Panc1 (cell line): ENCODE results near the gene LZTFL1. TPM values are rescaled to one million over a fixed set of nuclear protein-coding genes. Genes with fewer than 3 reads are reported as not detected.

Source experiments
- ATAC-seq: fragments of 200-7000 bp; cut with Tn5 transposase; 2 replicates; pipeline ENCODE4 v1.9.1; 2020; ENCODE audit warnings: mild to moderate bottlenecking, moderate library complexity
- BruUV-seq: library from RNA; stranded (reverse); fragments of 400-500 nt; replicated peaks from 2 replicates; lab custom pipeline; 2021; lab: Mats Ljungman, UMichigan
- CTCF ChIA-PET: fragments of 300-600 bp; sonication (Branson Sonifier 250); formaldehyde crosslinking; loops from one replicate; lab custom pipeline; 2022; ENCODE audit warnings: antibody characterized with exemption; lab: Charles Lee
- POLR2A ChIA-PET: fragments of 300-600 bp; sonication (Branson Sonifier 250); formaldehyde crosslinking; loops from one replicate; lab custom pipeline; 2022; ENCODE audit warnings: antibody characterized with exemption; lab: Charles Lee
- DNase-seq: peaks from one replicate; pipeline ENCODE4 v3.0.0-alpha.2; 2010; ENCODE audit warnings: low read depth, low spot score
- H3K27ac ChIP-seq: 2 replicates; pipeline ENCODE4 v1.5.1; 2011; ENCODE audit warnings: mild to moderate bottlenecking, low read length, inconsistent platforms
- H3K27me3 ChIP-seq: fragments of 200-500 bp; sonication (Bioruptor generic); 2 replicates; pipeline ENCODE4 v1.6.0; 2014; ENCODE audit warnings: low read length, inconsistent platforms; ENCODE audit not compliant: control insufficient read depth, insufficient read depth
- H3K36me3 ChIP-seq: fragments of 200-500 bp; sonication (Bioruptor generic); 2 replicates; pipeline ENCODE4 v1.5.1; 2014; ENCODE audit warnings: inconsistent platforms, mild to moderate bottlenecking, low read length, moderate library complexity; ENCODE audit not compliant: control insufficient read depth, insufficient read depth
- H3K4me1 ChIP-seq: 2 replicates; pipeline ENCODE4 v1.5.1; 2011; ENCODE audit warnings: inconsistent platforms, mild to moderate bottlenecking, low read length, moderate library complexity; ENCODE audit not compliant: control insufficient read depth, insufficient read depth
- H3K4me3 ChIP-seq, 2 experiments: 2 replicates each; pipeline ENCODE4 v1.5.1; 2011 to 2012; ENCODE audit warnings: low read depth in 2 of 2, low read length in 2 of 2, mild to moderate bottlenecking in 2 of 2, inconsistent platforms in 1 of 2, moderate library complexity in 1 of 2
- H3K9me3 ChIP-seq: fragments of 200-500 bp; sonication (Bioruptor generic); 2 replicates; pipeline ENCODE4 v1.5.1; 2014; ENCODE audit warnings: low read depth, mild to moderate bottlenecking, inconsistent platforms, low read length, moderate library complexity; ENCODE audit not compliant: control insufficient read depth, insufficient read depth
- CTCF ChIP-seq: fragments of 450-650 bp; IDR thresholded peaks from 2 replicates; pipeline ENCODE4 v1.5.1; 2017; ENCODE audit warnings: mild to moderate bottlenecking
- POLR2AphosphoS5 ChIP-seq: IDR thresholded peaks from 2 replicates; pipeline ENCODE4 v1.6.1; 2012; ENCODE audit warnings: mild to moderate bottlenecking, low read depth, low read length, moderate library complexity
- REST ChIP-seq, 2 experiments: IDR thresholded peaks; 2 replicates each; pipeline ENCODE4 v1.6.1; 2011 to 2012; ENCODE audit warnings: low read depth in 2 of 2, control low read depth in 1 of 2, low read length in 1 of 2, mild to moderate bottlenecking in 1 of 2, moderate library complexity in 1 of 2; ENCODE audit not compliant: insufficient read depth in 1 of 2
- SIN3A ChIP-seq: IDR thresholded peaks from 2 replicates; pipeline ENCODE4 v1.6.1; 2012; ENCODE audit warnings: low read depth, mild to moderate bottlenecking, low read length, moderate library complexity, borderline replicate concordance; ENCODE audit not compliant: insufficient read depth
- TCF7L2 ChIP-seq: IDR thresholded peaks from 2 replicates; pipeline ENCODE4 v1.6.1; 2011; ENCODE audit warnings: mild to moderate bottlenecking, low read depth, low read length, inconsistent platforms
- in situ Hi-C: cut with HindIII; loops from 2 replicates; pipeline ENCODE4 v1.10.0; 2016; ENCODE audit warnings: low sequenced_read_pairs, low pct_unique_long_range_greater_than_20kb
- intact Hi-C: fragments of 100-400 bp; cut with micrococcal nuclease; formaldehyde crosslinking; loops from one replicate; pipeline ENCODE4 v1.10.0; 2022; ENCODE audit not compliant: unreplicated experiment
- total RNA-seq: library from RNA; stranded (reverse); gene quantifications from one replicate; pipeline ENCODE4 v1.2.1, GENCODE V29; 2021; ENCODE audit not compliant: unreplicated experiment

Gene LZTFL1
- total RNA-seq, 1 experiment from 2014 or later, result 12.3 TPM

GRCh38 chr3:45776301-45776595, 65.7 kb downstream of the LZTFL1 start:
- BruUV-seq, result no TSS peak
- DNase-seq (no peak), ATAC-seq (no peak)
- Histone ChIP-seq H3K4me3 (no peak overlapping the region), H3K4me1 (no peaks in the 10 kb centered on the region), H3K9me3 (no peaks in the 10 kb centered on the region), H3K27ac (no peak overlapping the region), H3K27me3 (no peaks in the 10 kb centered on the region), H3K36me3 (no peaks in the 10 kb centered on the region)
- ChIA-PET CTCF (no interaction called here), POLR2A (no interaction called here)
- intact Hi-C loops (no loop called here), in situ Hi-C loops (no loop called here)
- TF ChIP-seq REST (IDR thresholded peaks at IDR 0.05; ENCODE audit: insufficient read depth in 1 of 2, low read depth in 2 of 2, low read length in 1 of 2) (no peak), POLR2AphosphoS5 (no peak), SIN3A (no peak), TCF7L2 (no peak), CTCF (no peak)

- BruUV-seq, result no TSS peak
- ATAC-seq, result no peak
- Histone ChIP-seq H3K27me3 (no peaks in the 10 kb centered on the region), H3K4me1 (no peaks in the 10 kb centered on the region), H3K27ac (no peak overlapping the region), H3K4me3 (no peak overlapping the region), H3K36me3 (no peaks in the 10 kb centered on the region), H3K9me3 (no peaks in the 10 kb centered on the region)
- in situ Hi-C loops, result no loop called here
- POLR2A ChIA-PET, result no interaction called here
- TF ChIP-seq TCF7L2 (no peak), SIN3A (no peak), CTCF (no peak), POLR2AphosphoS5 (no peak)
- DNase-seq, result no peak
- CTCF ChIA-PET, result no interaction called here
- intact Hi-C loops, result no loop called here
These were observed 66.2 kb downstream of the LZTFL1 start for GRCh38 chr3:45775571-45776300.
